ENCODE results near the gene RHCG.

DNA sequence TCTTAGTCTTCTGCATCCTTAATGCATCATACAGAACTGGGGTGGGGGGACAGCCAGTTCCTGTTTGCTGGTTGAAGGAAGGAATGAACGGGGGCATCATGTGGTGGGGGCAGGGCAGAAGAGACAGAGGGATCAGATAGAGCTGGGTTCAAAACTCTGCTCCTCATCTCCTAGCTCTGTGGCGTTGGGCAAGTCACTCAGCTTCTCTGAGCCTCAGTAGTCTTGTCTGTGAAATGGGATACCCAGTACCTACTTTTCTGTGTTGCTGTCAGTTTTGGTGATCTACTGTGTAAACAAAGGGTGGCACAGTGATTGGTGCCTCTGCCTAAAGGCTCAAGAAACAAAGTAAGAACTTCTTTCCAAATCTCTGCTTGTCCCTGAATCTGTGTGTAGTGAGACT is 36.3 kb downstream of the RHCG start:
- TF ChIP-seq, protein P1, sequence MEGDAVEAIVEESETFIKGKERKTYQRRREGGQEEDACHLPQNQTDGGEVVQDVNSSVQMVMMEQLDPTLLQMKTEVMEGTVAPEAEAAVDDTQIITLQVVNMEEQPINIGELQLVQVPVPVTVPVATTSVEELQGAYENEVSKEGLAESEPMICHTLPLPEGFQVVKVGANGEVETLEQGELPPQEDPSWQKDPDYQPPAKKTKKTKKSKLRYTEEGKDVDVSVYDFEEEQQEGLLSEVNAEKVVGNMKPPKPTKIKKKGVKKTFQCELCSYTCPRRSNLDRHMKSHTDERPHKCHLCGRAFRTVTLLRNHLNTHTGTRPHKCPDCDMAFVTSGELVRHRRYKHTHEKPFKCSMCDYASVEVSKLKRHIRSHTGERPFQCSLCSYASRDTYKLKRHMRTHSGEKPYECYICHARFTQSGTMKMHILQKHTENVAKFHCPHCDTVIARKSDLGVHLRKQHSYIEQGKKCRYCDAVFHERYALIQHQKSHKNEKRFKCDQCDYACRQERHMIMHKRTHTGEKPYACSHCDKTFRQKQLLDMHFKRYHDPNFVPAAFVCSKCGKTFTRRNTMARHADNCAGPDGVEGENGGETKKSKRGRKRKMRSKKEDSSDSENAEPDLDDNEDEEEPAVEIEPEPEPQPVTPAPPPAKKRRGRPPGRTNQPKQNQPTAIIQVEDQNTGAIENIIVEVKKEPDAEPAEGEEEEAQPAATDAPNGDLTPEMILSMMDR (conservative IDR thresholded peaks at IDR 0.05; ENCODE audit: low read length), result no peak
- no peak for TF ChIP-seq EZH2phosphoT487 (IDR thresholded peaks at IDR 0.05; ENCODE audit: borderline replicate concordance, low read depth, low read length)

All from OCI-LY7 (cell line).